Mesothelial cell of epicardium (in vitro differentiated cells): ENCODE measurements around the gene UGT1A1. TPM values are rescaled to one million over a fixed set of nuclear protein-coding genes. Genes with fewer than 3 reads are reported as not detected.

Experiments used
- DNase-seq, 2 experiments: peaks; one replicate each; pipeline ENCODE4 v3.0.0; 2021; ENCODE audit warnings: low spot score in 2 of 2; ENCODE audit not compliant: unreplicated experiment in 2 of 2
- H3K27ac Mint-ChIP-seq: 2 replicates; pipeline ENCODE4 v1.8.0; 2021; ENCODE audit warnings: mixed read lengths
- H3K27me3 Mint-ChIP-seq: 2 replicates; pipeline ENCODE4 v1.8.0; 2021; ENCODE audit warnings: low read depth, mixed read lengths
- H3K36me3 Mint-ChIP-seq: 2 replicates; pipeline ENCODE4 v1.8.0; 2021; ENCODE audit warnings: mixed read lengths
- H3K4me1 Mint-ChIP-seq: 2 replicates; pipeline ENCODE4 v1.8.0; 2021; ENCODE audit warnings: mixed read lengths
- H3K4me3 Mint-ChIP-seq: 2 replicates; pipeline ENCODE4 v1.8.0; 2021; ENCODE audit warnings: mild to moderate bottlenecking, moderate library complexity, mixed read lengths
- H3K9me3 Mint-ChIP-seq: 2 replicates; pipeline ENCODE4 v1.8.0; 2021; ENCODE audit warnings: mixed read lengths
- total RNA-seq: library from RNA; stranded (reverse); gene quantifications from 3 replicates; pipeline ENCODE4 v1.2.1, GENCODE V29; 2021
- TF ChIP-seq, protein P1 (sequence below): fragments of 200-600 bp; sonication (generic); IDR thresholded peaks from one replicate; pipeline ENCODE4 v1.5.0; 2021; ENCODE audit warnings: antibody characterized with exemption; ENCODE audit not compliant: unreplicated experiment

Gene UGT1A1
- total RNA-seq, 1 donor from 2014 or later = not detected

DNA sequence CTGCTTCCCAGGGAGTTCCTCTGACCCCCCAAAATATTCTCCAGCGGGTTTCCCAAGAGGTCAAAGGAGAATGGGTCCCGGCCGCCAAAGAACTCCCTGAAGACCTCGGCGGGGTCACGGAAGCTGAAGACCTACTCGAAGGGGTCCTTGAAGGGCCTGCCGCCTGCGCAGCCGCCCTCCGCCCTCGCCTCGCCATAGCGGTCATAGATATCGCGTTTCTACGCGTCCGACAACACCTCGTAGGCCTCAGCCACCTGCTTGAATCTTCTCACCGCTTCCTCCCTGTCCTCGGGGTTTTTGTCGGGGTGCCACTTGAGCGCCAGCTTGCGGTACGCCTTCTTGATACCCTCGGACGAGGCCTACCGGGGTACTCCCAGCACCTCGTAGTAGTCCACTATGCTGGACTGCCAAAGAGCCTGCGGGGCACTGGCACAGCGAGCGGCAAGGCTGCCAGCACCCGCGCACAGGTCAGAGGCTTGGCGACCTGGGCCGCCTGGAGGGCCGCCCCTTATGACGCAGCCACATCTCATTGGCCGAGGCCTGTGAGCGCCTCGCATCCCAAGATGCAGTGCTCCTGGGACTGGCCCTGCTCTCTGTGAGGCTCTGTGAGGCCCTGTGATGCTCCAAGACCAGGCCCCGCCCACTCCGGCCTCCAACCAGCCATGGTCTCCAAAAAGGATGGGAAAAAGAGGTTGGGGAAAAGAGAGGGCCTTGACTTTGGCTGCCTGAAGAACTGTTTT is 5.0 kb upstream of the UGT1A1 start:
- TF ChIP-seq, protein P1, sequence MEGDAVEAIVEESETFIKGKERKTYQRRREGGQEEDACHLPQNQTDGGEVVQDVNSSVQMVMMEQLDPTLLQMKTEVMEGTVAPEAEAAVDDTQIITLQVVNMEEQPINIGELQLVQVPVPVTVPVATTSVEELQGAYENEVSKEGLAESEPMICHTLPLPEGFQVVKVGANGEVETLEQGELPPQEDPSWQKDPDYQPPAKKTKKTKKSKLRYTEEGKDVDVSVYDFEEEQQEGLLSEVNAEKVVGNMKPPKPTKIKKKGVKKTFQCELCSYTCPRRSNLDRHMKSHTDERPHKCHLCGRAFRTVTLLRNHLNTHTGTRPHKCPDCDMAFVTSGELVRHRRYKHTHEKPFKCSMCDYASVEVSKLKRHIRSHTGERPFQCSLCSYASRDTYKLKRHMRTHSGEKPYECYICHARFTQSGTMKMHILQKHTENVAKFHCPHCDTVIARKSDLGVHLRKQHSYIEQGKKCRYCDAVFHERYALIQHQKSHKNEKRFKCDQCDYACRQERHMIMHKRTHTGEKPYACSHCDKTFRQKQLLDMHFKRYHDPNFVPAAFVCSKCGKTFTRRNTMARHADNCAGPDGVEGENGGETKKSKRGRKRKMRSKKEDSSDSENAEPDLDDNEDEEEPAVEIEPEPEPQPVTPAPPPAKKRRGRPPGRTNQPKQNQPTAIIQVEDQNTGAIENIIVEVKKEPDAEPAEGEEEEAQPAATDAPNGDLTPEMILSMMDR = no peak
- H3K4me3 Mint-ChIP-seq = no peak overlapping the region
- H3K36me3 Mint-ChIP-seq = no peaks in the 10 kb centered on the region
- H3K27ac Mint-ChIP-seq = no peak overlapping the region
- peaks cover 22% of the 10 kb centered on the region for H3K9me3 Mint-ChIP-seq
- H3K27me3 Mint-ChIP-seq = no peaks in the 10 kb centered on the region
- no peak for DNase-seq
- no peaks in the 10 kb centered on the region for H3K4me1 Mint-ChIP-seq

DNA sequence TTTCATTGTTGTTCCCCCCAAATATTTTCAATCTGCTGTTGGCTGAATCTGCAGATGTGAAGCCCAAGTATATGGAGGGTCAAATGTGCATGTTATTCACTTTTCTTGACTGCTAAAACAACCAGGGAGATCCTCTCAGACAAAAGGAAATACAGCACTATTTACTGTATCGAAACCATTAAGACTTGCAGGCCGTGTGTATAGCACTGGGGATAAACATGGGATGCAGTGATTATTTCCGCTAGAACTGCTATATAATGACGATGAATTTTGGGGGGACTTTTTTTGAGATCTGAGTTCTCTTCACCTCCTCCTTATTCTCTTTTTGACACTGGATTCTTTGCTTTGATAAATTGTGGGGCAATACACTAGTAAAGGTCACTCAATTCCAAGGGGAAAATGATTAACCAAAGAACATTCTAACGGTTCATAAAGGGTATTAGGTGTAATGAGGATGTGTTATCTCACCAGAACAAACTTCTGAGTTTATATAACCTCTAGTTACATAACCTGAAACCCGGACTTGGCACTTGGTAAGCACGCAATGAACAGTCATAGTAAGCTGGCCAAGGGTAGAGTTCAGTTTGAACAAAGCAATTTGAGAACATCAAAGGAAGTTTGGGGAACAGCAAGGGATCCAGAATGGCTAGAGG is 3.5 kb upstream of the UGT1A1 start:
- Mint-ChIP-seq H3K27me3 (peaks cover 1% of the 10 kb centered on the region), H3K36me3 (no peaks in the 10 kb centered on the region), H3K27ac (no peak overlapping the region), H3K4me3 (no peak overlapping the region), H3K4me1 (no peaks in the 10 kb centered on the region), H3K9me3 (peaks cover 10% of the 10 kb centered on the region)
- TF ChIP-seq, protein P1 = no peak
- no peak for DNase-seq

DNA sequence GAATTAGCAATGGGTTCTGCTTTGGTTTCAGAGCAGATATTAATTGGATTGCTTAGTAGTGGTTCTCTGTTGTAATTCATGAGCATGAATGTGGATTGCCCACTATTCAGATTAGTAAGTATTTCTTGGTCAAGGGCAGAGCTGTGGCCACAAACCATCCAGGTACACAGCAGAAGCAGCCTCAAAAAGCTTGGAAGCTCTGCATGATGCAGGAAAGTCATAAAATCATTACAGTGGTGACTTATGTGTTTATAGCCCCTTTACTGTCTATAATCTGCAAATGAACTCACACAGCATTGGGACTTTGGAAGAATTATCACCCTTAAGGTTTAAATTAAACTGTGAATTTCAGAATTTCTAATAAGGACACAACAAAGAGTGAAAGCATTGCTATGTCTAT is 1.9 kb upstream of the UGT1A1 start:
- no peak for DNase-seq
- TF ChIP-seq, protein P1 = no peak
- Mint-ChIP-seq H3K27ac (no peak overlapping the region), H3K36me3 (no peaks in the 10 kb centered on the region), H3K4me3 (no peak overlapping the region), H3K9me3 (peaks cover 5% of the 10 kb centered on the region), H3K27me3 (peaks cover 7% of the 10 kb centered on the region), H3K4me1 (no peaks in the 10 kb centered on the region)

DNA sequence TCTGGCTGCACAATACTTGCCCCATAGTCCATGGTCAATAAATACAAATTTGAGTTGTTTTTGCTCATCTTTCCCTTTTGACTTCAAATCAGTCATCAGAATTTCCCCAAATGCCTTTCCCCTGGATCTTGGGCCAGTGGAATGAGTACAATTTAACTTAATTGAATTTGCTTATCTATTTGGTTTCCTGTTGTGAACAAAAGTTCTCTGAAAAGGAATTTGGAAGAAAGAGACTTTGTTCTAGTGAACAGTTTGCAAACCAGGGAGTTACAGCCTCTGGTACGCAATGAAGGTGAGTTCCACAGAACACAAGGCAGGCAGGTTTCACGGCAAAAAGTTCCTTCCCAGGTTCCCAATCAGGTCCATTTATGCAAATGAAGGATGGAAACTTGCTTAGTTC is 1.2 kb upstream of the UGT1A1 start:
- TF ChIP-seq, protein P1 = no peak
- H3K9me3 Mint-ChIP-seq = peaks cover 4% of the 10 kb centered on the region
- H3K36me3 Mint-ChIP-seq = no peaks in the 10 kb centered on the region
- H3K4me3 Mint-ChIP-seq = no peak overlapping the region
- DNase-seq = no peak
- no peak overlapping the region for H3K27ac Mint-ChIP-seq
- no peaks in the 10 kb centered on the region for H3K4me1 Mint-ChIP-seq
- peaks cover 14% of the 10 kb centered on the region for H3K27me3 Mint-ChIP-seq

DNA sequence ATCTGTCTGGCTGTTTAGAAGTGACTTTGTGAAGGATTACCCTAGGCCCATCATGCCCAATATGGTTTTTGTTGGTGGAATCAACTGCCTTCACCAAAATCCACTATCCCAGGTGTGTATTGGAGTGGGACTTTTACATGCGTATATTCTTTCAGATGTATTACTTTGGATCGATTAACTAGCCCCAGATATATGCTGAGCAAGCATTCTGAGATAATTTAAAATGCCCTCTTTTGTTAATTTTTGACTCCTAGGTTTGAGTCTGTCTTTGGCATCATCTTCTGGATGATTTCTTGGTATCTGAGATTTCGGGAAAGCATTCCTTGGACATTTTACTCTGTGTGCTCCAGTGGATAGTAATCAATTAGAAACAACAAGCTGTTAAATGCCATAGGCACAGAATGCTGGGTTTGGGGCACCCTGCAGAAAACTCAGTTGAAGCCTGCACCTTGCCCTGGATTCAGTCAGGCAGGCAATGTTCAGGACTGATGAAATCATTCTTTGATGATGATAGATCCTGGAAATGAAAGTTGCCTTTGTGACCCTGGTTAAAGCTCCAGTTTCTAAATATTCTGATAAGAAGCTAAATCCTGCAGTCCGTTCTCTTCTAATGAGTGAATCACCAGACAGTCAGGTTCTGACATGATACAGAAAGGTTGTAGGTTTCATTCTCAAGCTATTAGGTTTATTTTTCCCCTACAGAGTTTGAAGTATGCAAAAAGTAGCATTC is 1.1 kb downstream of the UGT1A1 start:
- no peaks in the 10 kb centered on the region for H3K4me1 Mint-ChIP-seq
- H3K27ac Mint-ChIP-seq = no peak overlapping the region
- no peaks in the 10 kb centered on the region for H3K9me3 Mint-ChIP-seq
- TF ChIP-seq, protein P1 = no peak
- H3K4me3 Mint-ChIP-seq = no peak overlapping the region
- no peaks in the 10 kb centered on the region for H3K36me3 Mint-ChIP-seq
- H3K27me3 Mint-ChIP-seq = peaks cover 25% of the 10 kb centered on the region
- DNase-seq = no peak
